ENCODE data around the gene ATXN1. TPM values are rescaled to one million over a fixed set of nuclear protein-coding genes. Genes with fewer than 3 reads are reported as not detected.
A peak's percentile ranks its signal among the peaks of the same experiment; 100 is the strongest.

Gene ATXN1
- total RNA-seq, 1 donor: 48.5 TPM

DNA sequence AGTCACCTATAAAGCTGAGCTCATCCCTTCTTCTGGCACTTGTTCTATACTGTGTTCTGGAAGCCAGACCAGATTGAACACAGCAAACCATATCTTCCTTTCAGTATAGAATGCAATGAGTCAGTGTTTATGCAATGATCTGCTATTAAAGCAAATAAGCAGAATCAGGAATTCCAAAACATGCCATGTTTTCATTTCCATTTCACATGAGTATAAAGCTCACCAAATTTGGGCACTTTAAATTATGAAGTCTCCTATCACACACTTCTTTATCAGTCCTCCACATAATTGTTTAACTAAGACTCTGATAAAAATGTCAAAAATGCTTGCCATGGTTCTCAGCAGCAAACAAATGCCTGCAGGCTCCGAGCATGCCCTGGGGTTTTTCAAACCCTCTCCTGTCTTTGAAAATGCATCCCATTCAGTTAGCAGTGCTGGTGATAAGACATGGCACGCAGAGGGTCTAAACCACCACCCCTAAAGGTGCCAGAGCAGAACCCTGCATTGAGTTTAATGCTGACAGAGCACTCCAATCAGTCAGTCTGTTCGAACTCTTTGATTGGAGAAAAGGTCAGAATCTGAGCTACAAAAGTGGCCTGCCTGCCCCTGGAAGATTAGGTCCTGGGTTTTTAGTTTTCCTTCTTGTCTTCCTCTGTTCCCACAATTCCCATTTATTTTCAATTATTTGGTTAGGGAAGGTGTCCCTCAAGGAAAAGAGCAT is 288.8 kb downstream of the ATXN1 start:
- H4K20me1 ChIP-seq (ENCODE audit: insufficient read depth, low read length): peaks cover 2% of the 10 kb centered on the region
- H3K4me2 ChIP-seq (ENCODE audit: insufficient read depth, low read length): peak overlapping the region; percentile 27
- H3K4me3 ChIP-seq (ENCODE audit: insufficient read depth, low read length): no peak overlapping the region
- peaks cover 11% of the 10 kb centered on the region for H3K4me1 ChIP-seq (ENCODE audit: insufficient read depth, low read length)
- peak overlapping the region; percentile 15 for H3K27ac ChIP-seq (ENCODE audit: low read depth, low read length)
- H3K9me3 ChIP-seq (ENCODE audit: low read depth, low read length): no peaks in the 10 kb centered on the region
- H3K36me3 ChIP-seq (ENCODE audit: insufficient read depth, low read length): no peaks in the 10 kb centered on the region
- H2AFZ ChIP-seq (ENCODE audit: low read length): no peak overlapping the region
- no peak for DNase-seq (ENCODE audit: insufficient read length, low spot score, missing footprints)
- H3K27me3 ChIP-seq (ENCODE audit: insufficient read depth, low read length): no peaks in the 10 kb centered on the region
- TF ChIP-seq, protein P1, sequence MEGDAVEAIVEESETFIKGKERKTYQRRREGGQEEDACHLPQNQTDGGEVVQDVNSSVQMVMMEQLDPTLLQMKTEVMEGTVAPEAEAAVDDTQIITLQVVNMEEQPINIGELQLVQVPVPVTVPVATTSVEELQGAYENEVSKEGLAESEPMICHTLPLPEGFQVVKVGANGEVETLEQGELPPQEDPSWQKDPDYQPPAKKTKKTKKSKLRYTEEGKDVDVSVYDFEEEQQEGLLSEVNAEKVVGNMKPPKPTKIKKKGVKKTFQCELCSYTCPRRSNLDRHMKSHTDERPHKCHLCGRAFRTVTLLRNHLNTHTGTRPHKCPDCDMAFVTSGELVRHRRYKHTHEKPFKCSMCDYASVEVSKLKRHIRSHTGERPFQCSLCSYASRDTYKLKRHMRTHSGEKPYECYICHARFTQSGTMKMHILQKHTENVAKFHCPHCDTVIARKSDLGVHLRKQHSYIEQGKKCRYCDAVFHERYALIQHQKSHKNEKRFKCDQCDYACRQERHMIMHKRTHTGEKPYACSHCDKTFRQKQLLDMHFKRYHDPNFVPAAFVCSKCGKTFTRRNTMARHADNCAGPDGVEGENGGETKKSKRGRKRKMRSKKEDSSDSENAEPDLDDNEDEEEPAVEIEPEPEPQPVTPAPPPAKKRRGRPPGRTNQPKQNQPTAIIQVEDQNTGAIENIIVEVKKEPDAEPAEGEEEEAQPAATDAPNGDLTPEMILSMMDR (IDR thresholded peaks at IDR 0.05; ENCODE audit: extremely low read depth, low read depth, low read length): no peak
- H3K79me2 ChIP-seq (ENCODE audit: insufficient read depth, low read length): no peaks in the 10 kb centered on the region

DNA sequence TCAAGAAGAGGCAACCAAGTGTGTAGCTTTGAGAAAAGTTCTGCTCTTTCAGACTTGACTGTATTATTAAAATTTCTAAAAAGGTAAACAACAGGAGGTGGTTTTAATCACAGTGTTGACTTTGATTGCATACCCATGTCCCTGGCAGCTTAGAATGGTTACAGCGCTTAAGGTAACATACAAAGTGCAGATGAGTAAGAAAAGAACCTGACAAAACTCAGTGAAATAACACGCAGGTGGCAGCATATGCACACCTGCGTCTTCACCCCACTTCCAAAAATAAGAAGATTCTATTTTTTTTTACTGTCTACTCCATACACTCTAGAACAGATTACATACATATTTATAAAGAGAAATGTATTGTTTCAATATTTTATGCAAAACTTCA is 289.4 kb downstream of the ATXN1 start:
- H3K9me3 ChIP-seq (ENCODE audit: low read depth, low read length): no peaks in the 10 kb centered on the region
- H3K36me3 ChIP-seq (ENCODE audit: insufficient read depth, low read length): no peaks in the 10 kb centered on the region
- no peaks in the 10 kb centered on the region for H4K20me1 ChIP-seq (ENCODE audit: insufficient read depth, low read length)
- H3K4me2 ChIP-seq (ENCODE audit: insufficient read depth, low read length): no peak overlapping the region
- H3K27ac ChIP-seq (ENCODE audit: low read depth, low read length): no peak overlapping the region
- no peak overlapping the region for H2AFZ ChIP-seq (ENCODE audit: low read length)
- H3K4me1 ChIP-seq (ENCODE audit: insufficient read depth, low read length): peaks cover 11% of the 10 kb centered on the region
- TF ChIP-seq, protein P1 (IDR thresholded peaks at IDR 0.05; ENCODE audit: extremely low read depth, low read depth, low read length): no peak
- DNase-seq (ENCODE audit: insufficient read length, low spot score, missing footprints): no peak
- no peaks in the 10 kb centered on the region for H3K27me3 ChIP-seq (ENCODE audit: insufficient read depth, low read length)
- no peak overlapping the region for H3K4me3 ChIP-seq (ENCODE audit: insufficient read depth, low read length)
- H3K79me2 ChIP-seq (ENCODE audit: insufficient read depth, low read length): no peaks in the 10 kb centered on the region

DNA sequence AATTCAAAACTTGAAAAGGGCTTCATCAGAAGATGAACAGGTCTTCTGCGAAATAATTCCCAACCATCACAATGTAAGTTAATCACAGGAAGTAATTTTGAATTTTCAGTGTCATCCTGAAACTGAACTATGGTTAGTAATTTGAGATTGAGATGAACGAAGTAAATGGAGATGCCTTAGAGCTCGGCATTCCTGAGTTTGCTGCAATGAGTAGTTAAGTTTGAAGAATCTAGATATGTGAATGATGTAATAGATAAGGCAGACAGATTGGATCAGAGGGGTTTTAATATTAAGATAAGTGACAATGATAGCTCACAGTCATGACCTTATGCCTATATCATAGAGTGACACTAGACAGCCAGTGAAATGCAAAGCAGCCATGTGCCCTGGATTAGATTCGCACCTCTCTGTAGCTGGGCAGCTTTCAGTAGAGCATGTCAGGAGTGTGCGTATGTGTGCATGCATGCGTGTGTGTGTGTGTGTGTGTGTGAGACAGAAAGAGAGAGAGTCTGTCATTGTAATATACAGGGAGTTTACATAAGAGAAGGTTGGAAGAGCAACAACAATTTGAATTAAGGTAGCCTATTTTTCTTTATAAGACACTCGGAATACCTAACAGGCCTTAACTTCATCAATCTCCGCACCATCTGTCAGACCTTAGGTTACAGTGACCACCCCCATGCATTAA is 289.9 kb downstream of the ATXN1 start:
- Histone ChIP-seq H3K27me3 (ENCODE audit: insufficient read depth, low read length) (no peaks in the 10 kb centered on the region), H4K20me1 (ENCODE audit: insufficient read depth, low read length) (no peaks in the 10 kb centered on the region), H3K4me3 (ENCODE audit: insufficient read depth, low read length) (no peak overlapping the region), H2AFZ (ENCODE audit: low read length) (no peak overlapping the region), H3K79me2 (ENCODE audit: insufficient read depth, low read length) (no peaks in the 10 kb centered on the region), H3K4me2 (ENCODE audit: insufficient read depth, low read length) (no peak overlapping the region), H3K4me1 (ENCODE audit: insufficient read depth, low read length) (peaks cover 11% of the 10 kb centered on the region), H3K36me3 (ENCODE audit: insufficient read depth, low read length) (no peaks in the 10 kb centered on the region), H3K9me3 (ENCODE audit: low read depth, low read length) (no peaks in the 10 kb centered on the region), H3K27ac (ENCODE audit: low read depth, low read length) (no peak overlapping the region)
- TF ChIP-seq, protein P1 (IDR thresholded peaks at IDR 0.05; ENCODE audit: extremely low read depth, low read depth, low read length): no peak
- DNase-seq (ENCODE audit: insufficient read length, low spot score, missing footprints): no peak

DNA sequence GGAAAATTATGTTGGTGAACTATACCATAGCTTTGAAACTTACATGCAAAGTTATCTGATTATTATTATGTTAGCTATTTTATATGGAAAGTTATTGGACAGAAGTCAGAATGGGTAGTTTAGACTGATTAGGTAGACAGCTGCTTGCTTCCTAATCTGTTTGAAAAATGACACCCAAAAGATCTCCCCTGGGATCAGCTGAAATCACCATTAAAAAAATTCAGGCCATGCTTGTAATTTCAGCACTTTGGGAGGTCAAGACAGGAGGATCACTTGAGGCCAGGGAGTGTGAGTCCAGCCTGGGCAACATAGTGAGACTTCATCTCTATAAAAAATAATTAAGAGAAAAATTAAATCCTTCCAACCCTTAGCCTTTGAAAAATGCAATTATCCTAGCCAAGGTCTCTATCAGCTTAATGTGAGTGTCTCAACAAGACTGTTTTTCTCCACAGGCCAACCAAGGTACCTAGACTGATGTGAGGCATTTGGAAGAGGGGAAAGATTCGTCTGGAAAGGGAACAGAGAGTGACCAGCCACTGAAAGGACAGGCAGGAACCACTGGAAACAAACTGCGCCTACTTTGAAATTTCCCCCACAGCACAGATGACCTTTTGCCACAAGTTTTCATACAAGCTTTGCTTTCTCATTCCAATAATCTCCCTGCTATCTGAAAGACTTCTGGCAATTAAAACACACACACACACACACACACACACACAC is 290.6 kb downstream of the ATXN1 start:
- H4K20me1 ChIP-seq (ENCODE audit: insufficient read depth, low read length): no peaks in the 10 kb centered on the region
- no peak for DNase-seq (ENCODE audit: insufficient read length, low spot score, missing footprints)
- H3K36me3 ChIP-seq (ENCODE audit: insufficient read depth, low read length): no peaks in the 10 kb centered on the region
- H3K4me1 ChIP-seq (ENCODE audit: insufficient read depth, low read length): peaks cover 11% of the 10 kb centered on the region
- no peak overlapping the region for H3K27ac ChIP-seq (ENCODE audit: low read depth, low read length)
- TF ChIP-seq, protein P1 (IDR thresholded peaks at IDR 0.05; ENCODE audit: extremely low read depth, low read depth, low read length): no peak
- no peaks in the 10 kb centered on the region for H3K9me3 ChIP-seq (ENCODE audit: low read depth, low read length)
- H2AFZ ChIP-seq (ENCODE audit: low read length): no peak overlapping the region
- no peaks in the 10 kb centered on the region for H3K27me3 ChIP-seq (ENCODE audit: insufficient read depth, low read length)
- H3K79me2 ChIP-seq (ENCODE audit: insufficient read depth, low read length): no peaks in the 10 kb centered on the region
- no peak overlapping the region for H3K4me3 ChIP-seq (ENCODE audit: insufficient read depth, low read length)
- no peak overlapping the region for H3K4me2 ChIP-seq (ENCODE audit: insufficient read depth, low read length)
